ENCODE measurements around the gene INSIG2. TPM values are rescaled to one million over a fixed set of nuclear protein-coding genes. Genes with fewer than 3 reads are reported as not detected.

The INSIG2 gene
- total RNA-seq, 1 experiment from 2014 or later: 8.7 TPM

DNA sequence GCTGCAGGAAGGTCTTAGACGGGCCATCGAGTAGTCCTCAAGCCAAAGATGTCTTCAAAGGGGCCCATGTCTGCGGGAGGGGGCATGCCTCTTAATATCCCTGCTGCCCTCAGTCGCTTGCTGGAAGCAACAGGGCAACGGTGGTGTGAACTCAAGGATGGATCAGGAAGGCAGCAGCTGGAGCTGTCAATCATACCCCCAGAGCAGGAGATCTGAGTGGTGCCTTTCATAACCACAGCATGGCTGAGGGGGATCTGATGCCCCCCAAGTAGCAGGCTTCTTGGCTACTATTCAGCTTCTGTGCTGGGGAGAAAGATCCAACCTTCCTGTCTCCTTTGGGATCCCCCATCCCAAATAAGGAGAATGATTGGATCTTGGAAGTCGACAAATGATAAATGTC, 46.4 kb downstream of the INSIG2 start:
- Mint-ChIP-seq H3K36me3 (ENCODE audit: insufficient read depth in 1 of 3, low read depth in 3 of 3) (no peaks in the 10 kb centered on the region), H3K4me1 (no peaks in the 10 kb centered on the region), H3K4me3 (no peak overlapping the region), H3K27ac (no peak overlapping the region), H3K9me3 (no peaks in the 10 kb centered on the region), H3K27me3 (ENCODE audit: low read depth) (peaks cover 2% of the 10 kb centered on the region; the same call in 1 of the 2 replicates)
- Histone ChIP-seq H3K56ac (ENCODE audit: insufficient read length, low read depth, low read length) (no peak overlapping the region), H3T11ph (ENCODE audit: low read length) (no peak overlapping the region), H2BK120ac (ENCODE audit: low read depth, low read length, poor library complexity, severe bottlenecking) (no peak overlapping the region), H3K27ac (ENCODE audit: insufficient read length, low read depth, low read length) (no peak overlapping the region), H3K27me3 (ENCODE audit: insufficient read depth, low read length) (no peaks in the 10 kb centered on the region; the same call in 1 of the 2 replicates), H2BK15ac (ENCODE audit: low read depth, low read length) (no peak overlapping the region), H2BK20ac (ENCODE audit: low read depth, low read length, poor library complexity, severe bottlenecking) (no peak overlapping the region), H4K91ac (ENCODE audit: insufficient read length, low read depth, low read length) (no peak overlapping the region), H3K79me1 (ENCODE audit: insufficient read depth, low read depth, low read length, poor library complexity, severe bottlenecking) (no peaks in the 10 kb centered on the region), H2AK5ac (ENCODE audit: insufficient read length, low read length) (no peak overlapping the region), H3K9me3 (ENCODE audit: control insufficient read depth, low read depth, low read length) (no peaks in the 10 kb centered on the region), H2AFZ (ENCODE audit: low read length) (no peak overlapping the region), H3K4me1 (ENCODE audit: insufficient read depth, low read length) (no peaks in the 10 kb centered on the region), H4K5ac (ENCODE audit: insufficient read length, low read depth, low read length) (no peak overlapping the region), H3K4me2 (ENCODE audit: insufficient read depth, insufficient read length, low read length) (no peak overlapping the region), H3K79me2 (ENCODE audit: insufficient read depth, low read length) (no peaks in the 10 kb centered on the region), H2BK5ac (ENCODE audit: insufficient read length, low read length) (no peak overlapping the region), H3K23ac (ENCODE audit: insufficient read length, low read depth, low read length) (no peak overlapping the region), H3K9ac (ENCODE audit: extremely low read depth, insufficient read length, low read length) (no peak overlapping the region), H4K20me1 (ENCODE audit: control insufficient read depth, insufficient read depth, insufficient read length) (no peaks in the 10 kb centered on the region), H4K8ac (replicated peaks; ENCODE audit: insufficient read length, low read depth, low read length) (no peak overlapping the region), H3K18ac (ENCODE audit: insufficient read length, low read depth, low read length) (no peak overlapping the region), H3K23me2 (ENCODE audit: insufficient read length, low read depth, low read length, poor library complexity, severe bottlenecking) (no peaks in the 10 kb centered on the region), H3K4ac (ENCODE audit: low read depth, low read length) (no peak overlapping the region), H3K14ac (ENCODE audit: insufficient read depth, low read length) (no peak overlapping the region), H2BK12ac (ENCODE audit: insufficient read length, low read depth, low read length) (no peak overlapping the region)
- TF ChIP-seq, protein P1, sequence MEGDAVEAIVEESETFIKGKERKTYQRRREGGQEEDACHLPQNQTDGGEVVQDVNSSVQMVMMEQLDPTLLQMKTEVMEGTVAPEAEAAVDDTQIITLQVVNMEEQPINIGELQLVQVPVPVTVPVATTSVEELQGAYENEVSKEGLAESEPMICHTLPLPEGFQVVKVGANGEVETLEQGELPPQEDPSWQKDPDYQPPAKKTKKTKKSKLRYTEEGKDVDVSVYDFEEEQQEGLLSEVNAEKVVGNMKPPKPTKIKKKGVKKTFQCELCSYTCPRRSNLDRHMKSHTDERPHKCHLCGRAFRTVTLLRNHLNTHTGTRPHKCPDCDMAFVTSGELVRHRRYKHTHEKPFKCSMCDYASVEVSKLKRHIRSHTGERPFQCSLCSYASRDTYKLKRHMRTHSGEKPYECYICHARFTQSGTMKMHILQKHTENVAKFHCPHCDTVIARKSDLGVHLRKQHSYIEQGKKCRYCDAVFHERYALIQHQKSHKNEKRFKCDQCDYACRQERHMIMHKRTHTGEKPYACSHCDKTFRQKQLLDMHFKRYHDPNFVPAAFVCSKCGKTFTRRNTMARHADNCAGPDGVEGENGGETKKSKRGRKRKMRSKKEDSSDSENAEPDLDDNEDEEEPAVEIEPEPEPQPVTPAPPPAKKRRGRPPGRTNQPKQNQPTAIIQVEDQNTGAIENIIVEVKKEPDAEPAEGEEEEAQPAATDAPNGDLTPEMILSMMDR (conservative IDR thresholded peaks at IDR 0.05): no peak
- no CpG with 5 or more reads among the region's 6 CpGs for WGBS (ENCODE audit: extremely low coverage, insufficient read length, low lambda C conversion rate)
- no peak for DNase-seq

Data from H9 (cell line).